A673 (cell line): Measurements from ENCODE around the gene ANK3. TPM values are rescaled to one million over a fixed set of nuclear protein-coding genes. Genes with fewer than 3 reads are reported as not detected.

Experiments used
- BruUV-seq: library from RNA; stranded (reverse); fragments of 400-500 nt; replicated peaks from 2 replicates; lab custom pipeline; 2021; lab: Mats Ljungman, UMichigan
- CTCF ChIA-PET: fragments of 300-600 bp; sonication (Branson Sonifier 250); formaldehyde crosslinking; loops from one replicate; lab custom pipeline; 2022; ENCODE audit warnings: antibody characterized with exemption; lab: Charles Lee
- POLR2A ChIA-PET: fragments of 300-600 bp; sonication (Branson Sonifier 250); formaldehyde crosslinking; loops from one replicate; lab custom pipeline; 2022; ENCODE audit warnings: antibody characterized with exemption; ENCODE audit not compliant: low non-redundant PET; lab: Charles Lee
- DNase-seq: peaks from one replicate; pipeline ENCODE4 v3.0.0-alpha.2; 2015; ENCODE audit warnings: low spot score
- H3K27ac ChIP-seq: fragments of 200-600 bp; sonication (generic); 2 replicates; pipeline ENCODE4 v1.5.1; 2016; ENCODE audit warnings: mixed run types, low read depth, mild to moderate bottlenecking, mixed read lengths, antibody characterized with exemption, low read length; ENCODE audit not compliant: poor library complexity, severe bottlenecking
- H3K27me3 ChIP-seq: fragments of 200-600 bp; sonication (generic); replicated peaks from 2 replicates; pipeline ENCODE4 v1.6.1; 2017; ENCODE audit warnings: mixed run types, low read depth, mild to moderate bottlenecking, mixed read lengths, antibody characterized with exemption, low read length; ENCODE audit not compliant: insufficient read depth, poor library complexity
- H3K36me3 ChIP-seq: fragments of 200-600 bp; sonication (generic); 2 replicates; pipeline ENCODE4 v1.6.1; 2016; ENCODE audit warnings: mixed run types, mild to moderate bottlenecking, mixed read lengths, antibody characterized with exemption, low read length; ENCODE audit not compliant: insufficient read depth, poor library complexity, severe bottlenecking
- H3K4me1 ChIP-seq: fragments of 200-600 bp; sonication (generic); 2 replicates; pipeline ENCODE4 v1.6.1; 2017; ENCODE audit warnings: mixed run types, mild to moderate bottlenecking, mixed read lengths, antibody characterized with exemption, low read length; ENCODE audit not compliant: insufficient read depth, poor library complexity, severe bottlenecking
- H3K4me3 ChIP-seq: fragments of 200-600 bp; sonication (generic); 2 replicates; pipeline ENCODE4 v1.5.1; 2016; ENCODE audit warnings: low read depth, mixed run types, mild to moderate bottlenecking, mixed read lengths, low read length; ENCODE audit not compliant: poor library complexity, severe bottlenecking
- H3K9me3 ChIP-seq: fragments of 200-600 bp; sonication (generic); 2 replicates; pipeline ENCODE4 v1.6.1; 2016; ENCODE audit warnings: mixed run types, low read depth, mild to moderate bottlenecking, mixed read lengths, antibody characterized with exemption, low read length; ENCODE audit not compliant: poor library complexity, severe bottlenecking
- EZH2 ChIP-seq: fragments of 200-600 bp; sonication (generic); IDR thresholded peaks from 2 replicates; pipeline ENCODE4 v1.6.1; 2017; ENCODE audit warnings: borderline replicate concordance, low read depth, mild to moderate bottlenecking, mixed read lengths, antibody characterized with exemption, low read length; ENCODE audit not compliant: poor library complexity, severe bottlenecking
- intact Hi-C: fragments of 100-400 bp; cut with micrococcal nuclease; formaldehyde crosslinking; loops from one replicate; pipeline ENCODE4 v1.10.0; 2022; ENCODE audit not compliant: unreplicated experiment
- total RNA-seq: library from RNA; stranded (reverse); gene quantifications from 2 replicates; pipeline ENCODE4 v1.2.3, GENCODE V29; 2021
- TF ChIP-seq, protein P1 (sequence below): fragments of 300-800, 200-600 bp; sonication (generic); conservative IDR thresholded peaks from 2 replicates; pipeline ENCODE4 v1.5.1; 2017; ENCODE audit warnings: low read depth, mild to moderate bottlenecking, antibody characterized with exemption, low read length, moderate library complexity, mixed read lengths

The ANK3 gene
- total RNA-seq, 1 experiment from 2014 or later = 13.5 TPM

DNA sequence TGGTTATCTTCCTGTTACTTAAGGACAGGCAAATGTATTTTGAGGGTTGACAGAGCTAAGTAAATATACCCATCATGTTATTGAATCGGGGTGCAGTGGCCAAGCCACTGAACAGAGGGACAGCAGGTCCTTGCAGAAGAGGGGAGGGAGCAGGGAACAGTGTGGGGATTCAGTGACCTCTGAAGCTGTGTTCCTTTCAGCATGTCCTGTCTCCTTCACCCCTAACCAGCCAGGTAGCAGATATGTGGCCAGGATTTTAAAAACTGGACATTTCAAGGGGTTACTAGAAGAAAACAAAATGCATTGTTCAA, 12.7 kb downstream of the ANK3 start:
- CTCF ChIA-PET = no interaction called here
- H3K4me1 ChIP-seq = no peaks in the 10 kb centered on the region
- no peak for DNase-seq
- H3K27me3 ChIP-seq = no peaks in the 10 kb centered on the region
- no peak overlapping the region for H3K27ac ChIP-seq
- BruUV-seq = no TSS peak
- no peak for TF ChIP-seq EZH2
- TF ChIP-seq, protein P1, sequence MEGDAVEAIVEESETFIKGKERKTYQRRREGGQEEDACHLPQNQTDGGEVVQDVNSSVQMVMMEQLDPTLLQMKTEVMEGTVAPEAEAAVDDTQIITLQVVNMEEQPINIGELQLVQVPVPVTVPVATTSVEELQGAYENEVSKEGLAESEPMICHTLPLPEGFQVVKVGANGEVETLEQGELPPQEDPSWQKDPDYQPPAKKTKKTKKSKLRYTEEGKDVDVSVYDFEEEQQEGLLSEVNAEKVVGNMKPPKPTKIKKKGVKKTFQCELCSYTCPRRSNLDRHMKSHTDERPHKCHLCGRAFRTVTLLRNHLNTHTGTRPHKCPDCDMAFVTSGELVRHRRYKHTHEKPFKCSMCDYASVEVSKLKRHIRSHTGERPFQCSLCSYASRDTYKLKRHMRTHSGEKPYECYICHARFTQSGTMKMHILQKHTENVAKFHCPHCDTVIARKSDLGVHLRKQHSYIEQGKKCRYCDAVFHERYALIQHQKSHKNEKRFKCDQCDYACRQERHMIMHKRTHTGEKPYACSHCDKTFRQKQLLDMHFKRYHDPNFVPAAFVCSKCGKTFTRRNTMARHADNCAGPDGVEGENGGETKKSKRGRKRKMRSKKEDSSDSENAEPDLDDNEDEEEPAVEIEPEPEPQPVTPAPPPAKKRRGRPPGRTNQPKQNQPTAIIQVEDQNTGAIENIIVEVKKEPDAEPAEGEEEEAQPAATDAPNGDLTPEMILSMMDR = no peak
- no peak overlapping the region for H3K4me3 ChIP-seq
- intact Hi-C loops = no loop called here
- no peaks in the 10 kb centered on the region for H3K36me3 ChIP-seq
- POLR2A ChIA-PET = no interaction called here
- H3K9me3 ChIP-seq = no peaks in the 10 kb centered on the region

DNA sequence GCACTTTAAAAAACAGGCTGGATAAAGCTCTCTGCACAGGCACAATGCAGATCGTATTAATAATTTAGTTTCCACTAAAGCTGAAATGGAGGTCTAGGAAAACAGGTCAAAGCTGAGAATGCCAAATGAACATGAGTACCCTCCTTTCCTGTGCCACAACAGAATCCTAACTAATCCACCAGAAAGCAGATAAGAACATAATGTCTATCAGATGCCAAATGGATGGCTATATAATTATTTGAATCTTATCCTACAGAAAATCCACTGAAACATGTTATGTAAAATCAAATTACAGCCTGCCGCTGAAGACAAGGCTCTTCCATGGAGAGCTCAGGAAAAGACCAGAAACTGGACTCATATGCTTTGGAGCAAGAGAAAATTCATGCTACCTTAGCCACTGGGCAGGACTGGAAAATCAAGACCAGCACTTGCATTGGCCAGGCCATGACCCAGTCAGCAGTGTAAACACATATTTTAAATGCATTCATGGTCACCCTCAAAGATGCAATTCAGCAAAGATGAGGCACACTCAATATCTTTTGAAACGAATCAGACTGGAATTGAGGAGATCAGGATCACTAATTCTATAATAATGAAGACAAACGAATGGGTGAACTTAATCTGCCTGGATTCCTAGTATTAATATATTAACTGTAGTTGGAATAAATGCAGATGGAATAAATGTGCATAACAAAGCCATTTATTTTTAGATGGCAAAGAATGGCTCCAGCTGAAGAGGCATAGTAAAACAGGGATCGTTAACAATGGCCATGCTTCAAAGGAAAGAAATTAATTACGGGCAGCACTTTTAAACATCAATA, 13.2 kb downstream of the ANK3 start:
- intact Hi-C loops = no loop called here
- no TSS peak for BruUV-seq
- H3K27me3 ChIP-seq = no peaks in the 10 kb centered on the region
- no peak for DNase-seq
- H3K4me3 ChIP-seq = no peak overlapping the region
- H3K4me1 ChIP-seq = no peaks in the 10 kb centered on the region
- no peaks in the 10 kb centered on the region for H3K9me3 ChIP-seq
- CTCF ChIA-PET = no interaction called here
- TF ChIP-seq, protein P1 = no peak
- TF ChIP-seq EZH2 = no peak
- H3K36me3 ChIP-seq = no peaks in the 10 kb centered on the region
- POLR2A ChIA-PET = no interaction called here
- H3K27ac ChIP-seq = no peak overlapping the region

DNA sequence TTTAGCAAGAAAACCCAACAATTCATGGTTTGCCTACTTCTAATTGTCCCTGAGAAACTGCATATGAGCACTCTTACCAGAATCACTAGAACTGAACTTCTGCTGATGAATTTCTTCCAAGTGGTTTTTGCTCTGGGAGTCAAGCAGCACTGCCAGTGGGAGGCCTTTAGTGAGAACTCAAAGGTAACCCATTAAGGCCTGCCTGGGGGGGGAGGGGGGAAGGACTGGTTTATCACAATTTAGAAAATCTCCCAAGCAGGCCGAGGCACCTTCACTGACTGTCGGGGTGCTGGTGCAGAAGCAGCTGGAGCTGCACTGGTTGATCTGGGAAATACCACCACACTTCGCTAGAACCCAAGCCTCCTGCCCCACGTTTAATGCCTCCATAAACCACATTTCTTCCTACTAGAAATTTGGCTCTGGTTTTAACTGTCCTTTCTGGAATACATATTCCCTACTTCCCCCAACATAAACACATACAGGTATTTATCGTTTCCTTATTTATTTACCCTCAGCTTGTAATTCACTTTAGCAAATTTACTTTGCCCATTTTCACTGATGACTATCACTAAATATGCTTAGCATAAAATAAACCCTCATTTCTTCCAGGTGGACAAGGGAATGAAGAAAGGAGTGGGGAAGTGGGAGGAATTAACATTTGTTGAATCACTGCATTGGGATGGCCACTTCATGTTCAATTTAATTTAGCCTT, 14.2 kb downstream of the ANK3 start:
- ChIA-PET CTCF (no interaction called here), POLR2A (no interaction called here)
- no peak overlapping the region for H3K4me3 ChIP-seq
- H3K9me3 ChIP-seq = no peaks in the 10 kb centered on the region
- intact Hi-C loops = no loop called here
- no peaks in the 10 kb centered on the region for H3K36me3 ChIP-seq
- no peaks in the 10 kb centered on the region for H3K27me3 ChIP-seq
- no peak for TF ChIP-seq EZH2
- TF ChIP-seq, protein P1 = no peak
- H3K4me1 ChIP-seq = no peaks in the 10 kb centered on the region
- BruUV-seq = no TSS peak
- DNase-seq = no peak
- no peak overlapping the region for H3K27ac ChIP-seq
